WTC11 (cell line): ENCODE measurements around the gene RECK.

Experiments
- CREM ChIP-seq: sonication (generic); formaldehyde crosslinking; IDR thresholded peaks from 2 replicates; pipeline ENCODE4 v1.8.1; 2022; ENCODE audit warnings: mild to moderate bottlenecking, missing genetic modification reagents, moderate library complexity
- CTCF ChIP-seq: fragments of 200-600 bp; IDR thresholded peaks from 2 replicates; pipeline ENCODE4 v1.8.0; 2022; ENCODE audit warnings: antibody characterized with exemption
- SMAD3 ChIP-seq: sonication (generic); formaldehyde crosslinking; IDR thresholded peaks from 2 replicates; pipeline ENCODE4 v1.8.0; 2022; ENCODE audit warnings: missing genetic modification reagents, mild to moderate bottlenecking, borderline replicate concordance
- USF1 ChIP-seq: sonication (generic); formaldehyde crosslinking; IDR thresholded peaks from 2 replicates; pipeline ENCODE4 v1.8.0; 2022; ENCODE audit warnings: mild to moderate bottlenecking, missing genetic modification reagents
- ZNF512 ChIP-seq: sonication (generic); formaldehyde crosslinking; IDR thresholded peaks from 2 replicates; pipeline ENCODE4 v1.8.1; 2022; ENCODE audit warnings: missing genetic modification reagents, borderline replicate concordance
- TF ChIP-seq, protein P1 (sequence below): sonication (generic); formaldehyde crosslinking; conservative IDR thresholded peaks from 2 replicates; pipeline ENCODE4 v1.8.1; 2022; ENCODE audit warnings: mild to moderate bottlenecking, missing genetic modification reagents
- TF ChIP-seq, protein P2 (sequence below): sonication (generic); formaldehyde crosslinking; IDR thresholded peaks from 2 replicates; pipeline ENCODE4 v1.8.0; 2022; ENCODE audit warnings: mild to moderate bottlenecking, missing genetic modification reagents

- TF ChIP-seq, protein P1, sequence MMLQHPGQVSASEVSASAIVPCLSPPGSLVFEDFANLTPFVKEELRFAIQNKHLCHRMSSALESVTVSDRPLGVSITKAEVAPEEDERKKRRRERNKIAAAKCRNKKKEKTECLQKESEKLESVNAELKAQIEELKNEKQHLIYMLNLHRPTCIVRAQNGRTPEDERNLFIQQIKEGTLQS (CRISPR knock-in tag), result no peak
- TF ChIP-seq CTCF (no peak), ZNF512 (CRISPR knock-in tag) (no peak), CREM (no peak), USF1 (CRISPR knock-in tag) (no peak), SMAD3 (CRISPR knock-in tag) (no peak)
- TF ChIP-seq, protein P2, sequence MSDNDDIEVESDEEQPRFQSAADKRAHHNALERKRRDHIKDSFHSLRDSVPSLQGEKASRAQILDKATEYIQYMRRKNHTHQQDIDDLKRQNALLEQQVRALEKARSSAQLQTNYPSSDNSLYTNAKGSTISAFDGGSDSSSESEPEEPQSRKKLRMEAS (CRISPR knock-in tag), result no peak
These were observed 14.7 kb upstream of the RECK start for GRCh38 chr9:36021968-36022367.
